GM12891 (cell line): ENCODE data around the gene ZDHHC14.

Experiments used
- POLR2A ChIP-seq: IDR thresholded peaks from 2 replicates; pipeline ENCODE4 v1.6.1; 2011; ENCODE audit warnings: low read depth, low read length, control low read depth
- SPI1 ChIP-seq: IDR thresholded peaks from 2 replicates; pipeline ENCODE4 v1.6.1; 2011; ENCODE audit warnings: low read depth, low read length, control low read depth

DNA sequence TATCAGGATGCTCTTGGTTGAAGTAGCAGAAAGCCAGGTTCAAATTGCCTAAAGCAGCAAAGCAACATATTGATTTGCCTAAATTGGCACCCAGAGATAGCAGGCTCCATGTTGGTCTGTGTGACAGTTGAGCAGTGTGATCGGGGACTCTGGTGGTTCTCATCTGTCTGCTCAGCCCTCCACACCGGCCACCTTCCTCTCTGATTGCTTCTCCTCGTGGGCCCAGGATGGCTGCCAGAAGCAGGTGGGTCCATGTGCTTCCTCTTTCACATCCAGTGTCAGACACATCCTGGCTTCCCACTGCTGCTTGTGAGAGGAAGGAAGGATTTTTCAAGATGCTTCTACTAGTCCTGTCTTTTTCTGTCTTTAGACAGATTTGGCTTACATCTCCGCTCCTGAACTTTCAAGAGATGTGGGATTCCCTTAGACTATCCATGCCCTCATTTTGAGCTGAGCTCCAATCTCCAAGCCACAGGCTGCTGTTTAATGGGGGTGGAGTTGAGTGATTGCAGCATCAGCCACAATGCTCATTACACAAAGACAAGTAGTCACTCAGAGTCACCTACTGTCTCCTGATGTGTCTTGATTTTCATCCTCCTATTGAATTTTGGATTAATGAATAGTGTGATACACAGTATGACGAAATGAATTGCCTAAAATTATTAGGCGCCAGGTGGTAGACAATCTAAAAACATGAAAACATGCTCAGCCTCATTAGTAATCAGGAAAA lies 122.2 kb downstream of the ZDHHC14 start:
- TF ChIP-seq POLR2A (no peak), SPI1 (no peak)
